Posterior cingulate gyrus (tissue), 11 donors: ENCODE measurements around the gene VAPA.
"Not testable (repeated sequence)": the region's sequence is repeated elsewhere in the genome, so short reads cannot be mapped to it uniquely, and the experiment has no call there.

Experiments
- DNase-seq, 10 donors: peaks; one replicate each; pipeline versions ENCODE4 v3.0.0 to v3.0.0-alpha.2; 2020 to 2021; ENCODE audit warnings: mixed read lengths in 3 of 10
- intact Hi-C: fragments of 100-400 bp; cut with DNase I; formaldehyde crosslinking; loops from one replicate; pipeline ENCODE4 v1.15.1; 2023

The VAPA gene

DNA sequence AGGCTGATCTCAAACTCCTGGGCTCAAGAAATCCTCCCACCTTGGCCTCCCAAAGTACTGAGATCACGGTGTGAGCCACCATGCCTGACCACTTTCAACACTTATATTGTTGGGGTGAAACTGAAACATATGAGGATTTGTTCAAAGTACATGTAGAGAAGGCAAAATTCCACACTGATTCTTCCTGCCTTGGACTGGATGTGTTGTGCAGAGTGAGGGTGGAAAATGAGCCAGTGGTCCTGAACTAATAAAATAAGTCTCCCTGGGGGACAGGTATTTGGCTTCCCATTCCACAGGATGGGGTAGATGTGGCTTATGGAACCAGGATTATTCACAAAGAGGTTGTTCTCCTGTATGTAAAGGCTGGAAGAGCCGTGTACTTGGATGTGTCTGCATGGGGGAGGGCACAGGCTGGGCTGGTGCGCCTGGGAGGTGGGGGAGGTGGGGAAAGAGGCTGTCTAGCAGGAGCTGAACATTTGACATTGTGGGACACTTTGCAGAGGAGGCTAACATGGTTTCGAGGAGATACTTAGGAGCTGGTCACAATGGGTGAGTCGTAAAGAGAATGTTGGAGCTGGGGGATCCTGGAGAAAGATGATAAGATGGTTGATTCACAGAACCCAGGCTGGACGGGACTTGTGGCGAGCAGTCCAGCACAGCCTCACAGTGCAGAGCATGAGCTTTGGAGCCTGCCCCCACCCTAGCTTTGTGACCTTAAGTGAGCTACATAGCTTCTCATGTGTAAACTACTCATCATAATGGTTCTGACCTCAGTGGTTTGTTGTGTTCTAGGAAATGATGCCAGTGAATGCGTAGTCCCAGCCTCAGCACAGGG, 28.4 kb upstream of the VAPA start, which contains the start of gene TXNDC2:
TSS of gene TXNDC2 (plus strand) at position 804 of the 835 bp plus-strand sequence. CDS start 708 bp downstream, outside the sequence.
- DNase-seq = no peak
- intact Hi-C loops = no loop called here

DNA sequence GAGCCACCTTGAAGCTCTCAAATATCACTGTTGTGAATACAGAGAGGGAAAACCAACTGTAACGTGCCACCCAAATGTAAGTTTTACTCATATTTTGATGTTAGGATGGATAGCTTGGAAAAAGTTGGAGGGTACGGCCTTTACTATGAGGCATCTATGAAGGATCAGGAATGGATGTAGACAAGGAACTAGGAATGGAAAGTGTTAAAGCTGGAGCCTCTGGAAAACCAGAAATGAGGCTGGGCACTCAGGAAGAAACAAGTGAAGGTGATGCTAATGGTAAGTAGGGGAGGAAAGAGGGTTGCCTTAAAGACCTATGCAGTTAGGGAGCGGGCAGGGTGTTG, 27.8 kb upstream of the VAPA start:
- intact Hi-C loops = no loop called here
- no peak for DNase-seq

DNA sequence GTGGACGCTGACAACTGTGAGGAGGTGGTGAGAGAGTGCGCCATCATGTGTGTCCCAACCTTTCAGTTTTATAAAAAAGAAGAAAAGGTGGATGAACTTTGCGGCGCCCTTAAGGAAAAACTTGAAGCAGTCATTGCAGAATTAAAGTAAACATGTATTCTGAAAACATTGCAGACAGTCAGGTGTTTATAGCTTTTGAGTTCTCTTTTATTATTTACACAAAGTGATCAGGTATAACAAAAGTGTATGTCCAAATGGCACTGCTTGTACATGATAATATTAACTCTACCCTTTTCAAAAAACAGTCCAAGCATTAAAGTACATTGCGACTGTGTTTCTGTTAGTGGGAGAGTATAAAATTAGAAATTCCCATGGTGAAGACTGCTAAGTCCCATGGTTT, 25.8 kb upstream of the VAPA start:
- intact Hi-C loops = no loop called here

DNA sequence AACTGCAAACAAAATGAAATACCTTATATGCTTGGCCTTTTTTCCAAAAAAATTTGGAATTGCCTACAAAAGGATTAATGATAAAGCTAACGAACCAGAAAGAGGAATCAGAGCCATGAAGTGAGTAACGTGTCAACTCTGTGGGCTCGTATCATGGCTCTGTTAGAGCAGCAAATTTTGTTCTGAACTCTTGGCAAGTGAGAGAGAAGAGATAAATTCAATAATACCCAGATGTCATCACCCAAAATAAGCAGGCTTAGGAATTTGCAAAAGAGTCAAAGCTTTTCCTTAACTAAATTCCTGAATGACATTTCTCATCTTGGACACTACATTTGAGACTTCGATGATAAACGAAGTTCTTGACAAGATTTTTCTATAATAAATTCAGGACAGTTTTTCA, 23.6 kb upstream of the VAPA start:
- DNase-seq = no peak
- intact Hi-C loops = no loop called here

More for the DNA sequence above, 25.8 kb upstream of the VAPA start:
- no peak for DNase-seq

DNA sequence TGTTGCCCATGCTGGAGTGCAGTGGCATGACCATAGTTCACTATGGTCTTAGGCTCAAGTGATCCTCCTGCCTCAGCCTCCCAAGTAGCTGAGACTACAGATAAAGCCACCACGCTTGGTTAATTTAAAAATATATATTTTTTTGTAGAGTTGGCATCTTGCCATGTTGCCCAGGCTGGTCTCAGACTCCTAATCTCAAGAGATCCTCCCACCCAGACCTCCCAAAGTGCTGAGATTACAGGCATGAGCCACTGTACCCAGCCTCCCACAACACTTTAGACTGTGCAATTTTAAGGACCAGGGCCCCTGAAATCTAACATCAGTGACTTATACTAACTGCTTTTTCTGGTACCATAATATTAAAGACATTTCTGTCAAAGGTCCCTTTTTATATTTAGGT, 22.9 kb upstream of the VAPA start:
- intact Hi-C loops = no loop called here
- DNase-seq = no peak

DNA sequence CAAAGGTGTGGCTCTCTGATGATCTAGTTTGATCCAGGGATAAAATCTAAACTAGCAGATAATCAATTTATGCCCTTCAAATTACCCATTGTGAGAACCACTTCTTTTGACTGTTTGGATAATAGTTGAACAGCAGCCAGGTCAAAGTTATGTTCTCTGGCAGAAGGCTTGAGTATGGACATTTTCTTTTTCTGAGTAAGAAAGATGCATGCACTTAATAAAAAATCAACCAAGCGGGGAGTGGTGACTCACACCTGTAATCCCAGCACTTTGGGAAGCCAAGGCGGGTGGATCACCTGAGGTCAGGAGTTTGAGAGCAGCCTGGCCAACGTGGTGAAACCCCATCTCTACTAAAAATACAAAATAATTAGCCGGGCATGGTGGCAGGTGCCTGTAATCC, 22.3 kb upstream of the VAPA start:
- intact Hi-C loops, DNase-seq: not testable (repeated sequence)

DNA sequence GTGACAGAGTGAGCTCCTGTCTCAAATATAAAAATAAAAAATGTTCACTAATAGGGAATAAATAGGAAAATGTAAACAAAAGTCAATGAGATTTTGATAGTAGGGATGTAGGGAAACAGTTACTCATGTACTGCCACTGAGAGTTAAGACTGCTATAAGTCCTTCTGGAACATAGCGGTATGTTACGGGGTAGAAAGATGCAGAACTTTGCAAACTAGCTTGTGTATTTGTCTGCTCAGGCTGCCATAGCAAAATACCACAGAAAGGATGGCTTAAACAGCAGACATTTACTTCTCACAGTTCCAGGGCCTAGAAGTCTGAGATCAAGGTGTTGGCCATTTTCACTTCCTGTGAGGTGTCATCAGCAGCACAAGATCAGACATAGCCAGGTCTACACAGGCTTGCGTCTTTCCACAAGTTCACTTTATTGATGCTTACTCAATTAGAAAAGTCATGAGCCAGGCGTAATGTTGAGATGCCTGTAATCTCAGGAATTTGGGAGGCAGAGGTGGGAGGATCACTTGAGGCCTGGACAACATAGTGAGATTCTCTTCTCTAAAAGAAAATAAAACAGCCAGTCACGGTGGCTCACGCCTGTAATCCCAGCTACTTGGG, 19.3 kb upstream of the VAPA start:
- DNase-seq = no peak
- intact Hi-C loops = no loop called here

DNA sequence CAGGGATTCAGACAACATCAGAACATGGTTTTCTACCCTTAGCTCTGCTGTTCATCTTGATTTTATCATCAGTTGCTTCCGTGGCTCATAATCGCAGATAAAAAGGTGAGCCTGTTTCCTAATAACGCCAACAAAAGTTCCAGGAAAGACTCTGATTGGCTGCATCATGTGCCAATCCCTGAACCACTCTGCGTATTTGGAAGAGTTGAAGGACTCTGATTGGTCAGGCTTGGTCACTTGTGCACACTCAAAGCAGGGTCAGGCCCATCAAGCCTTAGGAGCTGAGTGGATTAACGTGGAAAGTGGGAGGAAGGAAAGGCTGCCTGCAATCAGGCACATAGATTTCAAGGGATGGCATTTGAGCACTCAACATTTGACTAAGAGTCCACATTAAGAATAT, 16.7 kb upstream of the VAPA start:
- intact Hi-C loops = no loop called here
- no peak for DNase-seq

DNA sequence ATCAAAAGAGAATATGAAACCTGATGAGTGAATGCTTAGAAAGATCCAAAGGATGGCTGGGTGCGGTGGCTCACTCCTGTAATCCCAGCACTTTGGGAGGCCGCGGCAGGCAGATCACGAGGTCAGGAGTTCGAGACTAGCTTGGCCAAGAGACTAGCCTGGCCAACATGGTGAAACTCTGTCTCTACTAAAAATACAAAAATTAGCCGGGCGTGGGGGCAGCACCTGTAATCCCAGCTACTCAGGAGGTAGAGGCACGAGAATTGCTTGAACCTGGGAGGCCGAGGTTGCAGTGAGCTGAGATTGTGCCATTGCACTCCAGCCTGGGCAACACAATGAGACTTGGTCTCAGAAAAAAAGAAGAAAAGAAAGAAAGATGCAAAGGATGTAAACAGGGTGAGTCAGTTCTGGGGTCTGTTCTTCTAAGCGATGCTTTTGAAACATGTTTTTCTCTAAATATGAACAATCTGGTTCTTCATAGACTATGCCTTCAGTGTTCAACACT, 16.0 kb upstream of the VAPA start:
- intact Hi-C loops, DNase-seq: not testable (repeated sequence)

DNA sequence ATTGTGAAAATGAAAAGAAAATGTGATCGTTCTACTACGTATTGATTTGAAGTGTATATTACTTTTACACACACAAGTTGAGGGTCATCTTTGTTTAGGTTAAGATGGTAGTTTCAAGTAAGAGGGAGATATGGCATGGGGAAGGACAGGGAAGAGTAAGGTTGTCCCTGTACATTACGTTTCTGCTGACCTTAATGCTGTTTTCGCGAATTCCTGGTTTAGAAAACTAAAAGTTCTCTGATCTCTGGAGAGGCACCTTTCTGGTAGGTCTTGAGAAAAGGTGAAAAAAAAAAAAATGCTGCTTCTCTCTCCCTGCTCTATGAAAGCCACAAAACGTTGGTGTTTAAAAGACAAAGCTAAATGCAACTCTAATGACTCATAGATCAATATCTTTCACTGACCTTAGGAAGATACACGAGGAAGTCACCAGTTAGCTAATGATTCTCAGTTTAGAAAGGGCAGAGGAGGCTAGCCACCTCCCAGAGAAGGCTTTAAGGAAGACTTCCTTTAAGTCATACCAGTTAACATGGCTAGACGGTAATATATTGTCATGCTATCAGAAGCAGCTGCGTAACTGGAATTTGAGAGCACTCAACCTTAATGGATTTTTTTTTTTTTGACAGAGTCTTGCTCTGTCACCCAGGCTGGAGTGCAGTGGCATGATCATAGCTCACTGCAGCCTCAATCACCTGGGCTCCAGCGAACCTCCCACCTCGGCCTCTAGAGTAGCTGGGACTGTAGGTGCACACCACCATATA, 14.8 kb upstream of the VAPA start:
- DNase-seq = no peak

DNA sequence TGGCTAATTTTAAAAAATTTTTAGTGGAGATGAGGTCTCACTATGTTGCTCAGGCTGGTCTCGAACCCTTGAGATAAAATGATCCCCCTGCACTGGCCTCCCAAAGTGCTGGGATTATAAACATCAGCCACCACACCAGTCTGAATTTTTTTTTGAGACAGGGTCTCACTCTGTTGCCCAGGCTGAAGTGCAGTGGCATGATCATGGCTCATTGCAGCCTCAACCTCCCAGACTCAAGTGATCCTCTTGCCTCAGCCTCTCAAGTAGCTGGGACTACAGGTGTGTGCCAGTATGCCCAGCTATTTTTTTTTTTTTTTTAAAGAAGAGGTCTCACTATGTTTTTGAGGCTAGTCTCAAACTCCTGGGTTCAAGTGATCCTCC, 14.3 kb upstream of the VAPA start:
- intact Hi-C loops, DNase-seq: not testable (repeated sequence)

More for the DNA sequence above, 14.8 kb upstream of the VAPA start:
- intact Hi-C loops = no loop called here

DNA sequence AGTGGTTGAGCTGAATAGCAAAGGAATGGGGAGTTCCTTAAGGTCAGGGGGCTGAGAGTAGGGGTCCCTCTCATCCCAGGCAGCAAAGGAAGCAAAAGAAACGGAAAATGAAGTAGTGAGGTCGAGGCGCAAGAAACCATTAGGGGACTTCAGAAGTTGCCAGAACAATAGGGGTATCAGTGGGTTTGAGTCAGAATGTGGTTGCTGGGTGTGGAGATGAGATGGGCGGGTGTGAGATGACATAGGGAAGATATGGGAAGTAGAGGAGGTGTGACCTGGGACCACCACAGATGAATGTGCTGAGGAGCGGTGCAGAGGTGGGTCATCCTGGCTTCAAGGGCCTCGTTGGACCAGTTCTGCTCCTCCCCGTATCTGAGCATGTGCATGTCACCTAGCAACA, 13.1 kb upstream of the VAPA start:
- intact Hi-C loops = no loop called here
- no peak for DNase-seq

DNA sequence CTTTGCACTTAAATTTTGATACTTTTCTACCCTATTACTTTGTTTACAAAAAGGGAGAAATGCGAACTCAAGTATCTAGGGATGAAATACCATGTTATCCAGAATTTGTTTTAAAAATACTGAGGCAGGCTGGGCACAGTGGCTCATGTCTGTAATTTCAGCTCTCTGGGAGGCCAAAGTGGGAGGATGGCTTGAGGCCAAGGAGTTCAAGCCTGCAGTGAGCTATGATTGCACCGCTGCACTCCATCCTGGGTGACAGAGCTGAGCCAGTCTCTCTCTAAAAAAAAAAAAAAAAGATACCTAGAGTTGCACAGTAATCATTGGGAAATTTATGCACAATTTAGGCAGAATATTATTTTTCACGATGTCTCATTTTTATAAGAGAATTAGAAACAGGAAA, 12.4 kb upstream of the VAPA start:
- no peak for DNase-seq
- intact Hi-C loops = no loop called here

DNA sequence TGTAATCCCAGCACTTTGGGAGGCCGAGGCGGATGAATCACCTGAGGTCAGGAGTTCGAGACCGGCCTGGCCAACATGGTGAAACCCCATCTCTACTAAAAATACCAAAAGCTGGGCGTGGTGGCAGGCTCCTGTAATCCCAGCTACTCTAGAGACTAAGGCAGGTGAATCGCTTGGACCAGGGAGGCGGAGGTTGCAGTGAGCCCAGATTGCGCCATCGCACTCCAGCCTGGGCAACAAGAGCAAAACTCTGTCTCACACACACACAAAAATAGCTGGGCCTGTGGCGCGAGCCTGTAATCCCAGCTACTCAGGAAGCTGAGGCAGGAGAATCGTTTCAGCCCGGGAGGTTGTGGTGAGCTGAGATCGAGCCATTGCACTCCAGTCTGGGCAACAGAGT, 11.6 kb upstream of the VAPA start:
- DNase-seq, intact Hi-C loops: not testable (repeated sequence)

DNA sequence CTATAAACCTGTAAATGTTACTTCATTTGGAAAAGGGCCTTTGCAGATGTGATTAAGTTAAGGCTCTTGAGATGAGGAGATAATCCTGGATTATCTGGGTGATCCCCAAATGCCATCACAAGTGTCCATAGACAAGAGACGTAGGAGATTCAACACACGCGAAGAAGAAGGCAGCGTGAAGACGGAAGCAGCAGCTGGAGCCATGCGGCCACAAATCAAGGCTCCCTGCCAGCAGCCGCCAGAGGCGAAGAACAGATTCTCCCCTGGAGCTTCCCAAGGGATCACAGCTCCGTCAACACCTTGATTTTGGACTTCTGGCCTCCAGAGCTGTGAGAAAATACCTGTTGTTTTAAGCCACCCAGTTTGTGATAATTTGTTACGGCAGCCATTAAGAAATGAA, 11.0 kb upstream of the VAPA start:
- DNase-seq = no peak
- intact Hi-C loops = no loop called here

DNA sequence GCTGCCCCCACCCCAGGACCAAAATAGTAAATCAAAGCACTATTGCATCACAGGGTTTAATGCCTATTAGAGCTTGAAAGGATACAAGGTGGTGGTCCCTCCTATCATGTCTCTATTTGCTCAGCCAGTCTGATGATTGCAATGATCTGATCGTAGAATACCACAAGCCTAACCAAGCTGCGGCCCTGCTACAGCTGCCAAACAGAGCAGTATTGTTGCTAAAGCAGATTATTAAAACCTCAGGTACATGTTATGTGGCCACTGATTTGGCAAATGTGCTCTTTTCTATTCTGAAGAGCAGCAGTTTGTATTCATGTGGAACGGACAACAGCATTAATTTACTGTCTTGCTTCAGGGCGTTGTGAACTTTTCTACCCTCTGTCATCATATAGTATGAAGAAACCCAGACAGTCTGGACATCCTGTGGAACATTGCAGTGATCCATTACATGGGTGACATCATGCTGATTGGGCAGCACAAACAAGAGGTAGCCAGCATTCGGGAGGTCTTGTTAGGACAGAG, 8.4 kb upstream of the VAPA start:
- DNase-seq = no peak
- intact Hi-C loops = no loop called here

DNA sequence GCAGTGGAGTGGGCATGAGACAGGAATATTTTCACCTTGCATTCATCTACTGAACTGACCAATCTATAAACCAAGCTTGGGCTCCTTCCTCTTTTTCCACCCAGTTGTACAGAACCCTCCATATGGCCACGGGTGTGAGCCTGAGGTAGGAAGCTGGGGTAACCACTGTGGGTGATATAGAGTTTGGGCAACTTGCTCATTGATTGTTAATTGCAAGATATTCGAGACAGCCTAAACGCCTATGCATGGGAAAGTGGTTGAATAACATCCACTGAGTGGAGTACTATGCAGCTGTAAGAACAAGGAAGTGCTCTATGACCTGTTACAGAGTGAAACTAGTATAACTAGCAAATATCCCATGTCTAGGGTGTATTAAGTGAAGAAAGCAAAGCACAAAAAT, 7.3 kb upstream of the VAPA start:
- intact Hi-C loops = no loop called here
- no peak for DNase-seq

DNA sequence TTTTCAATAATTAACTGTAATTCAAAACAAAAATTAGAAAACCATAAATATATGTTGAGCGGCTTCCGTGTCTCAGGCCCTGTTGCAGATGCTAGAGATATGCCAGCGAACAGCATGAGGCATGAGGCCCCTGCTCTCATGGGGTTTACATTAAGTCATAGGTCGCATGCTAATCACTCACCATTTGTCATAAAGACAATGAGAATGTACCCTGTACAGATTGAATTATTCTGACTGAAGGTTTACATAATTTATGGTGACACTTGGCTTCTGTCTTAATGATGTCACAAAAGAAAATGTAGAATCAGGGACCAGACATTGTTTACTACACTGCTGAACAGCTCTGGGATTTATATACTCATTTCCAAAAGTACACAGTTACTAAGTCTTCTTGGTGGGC, 5.9 kb upstream of the VAPA start:
- DNase-seq = no peak
- intact Hi-C loops = no loop called here

DNA sequence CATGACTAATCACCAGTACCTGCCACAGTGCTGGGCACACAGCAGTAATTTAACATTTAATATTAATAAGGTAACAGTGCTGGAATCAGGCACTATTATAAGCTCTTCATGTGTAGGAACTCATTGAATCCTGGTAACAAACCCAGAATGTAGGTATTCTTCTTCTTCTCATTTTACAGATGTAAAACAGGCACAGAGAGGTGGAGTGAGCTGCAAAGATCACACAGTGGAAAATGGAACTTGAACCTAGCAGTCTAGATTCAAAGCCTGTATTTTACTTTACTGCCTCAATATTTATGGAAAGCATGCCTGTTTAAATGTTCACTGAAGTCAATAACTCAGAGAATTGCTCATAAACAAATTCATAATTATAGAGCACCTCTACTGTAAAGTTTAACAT, 3.7 kb upstream of the VAPA start:
- no peak for DNase-seq
- intact Hi-C loops = loop anchor here (10.0 kb wide), 2 partner anchors 105 to 225 kb away; no protein-coding TSS in a partner anchor

DNA sequence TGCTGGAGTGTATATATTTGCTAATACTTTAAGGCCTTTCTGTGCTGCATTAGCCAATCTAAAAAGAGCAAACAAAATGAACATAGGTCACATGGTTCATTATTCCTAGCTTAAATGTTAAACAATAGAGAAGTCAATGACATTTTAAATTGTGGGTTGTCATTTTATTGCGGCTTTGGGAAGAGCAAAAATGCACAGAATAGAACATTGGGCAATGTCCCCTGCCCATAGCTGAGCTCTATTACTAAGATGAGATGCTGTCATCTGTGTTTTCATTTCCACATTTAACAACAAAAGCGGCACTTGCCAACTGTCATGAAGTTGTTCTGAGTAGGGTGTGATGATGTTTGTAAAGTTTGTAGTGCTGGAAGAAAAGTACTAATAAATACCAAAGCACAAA, 3.2 kb upstream of the VAPA start:
- no peak for DNase-seq
- intact Hi-C loops = loop anchor here (10.0 kb wide), 2 partner anchors 106 to 226 kb away; no protein-coding TSS in a partner anchor

DNA sequence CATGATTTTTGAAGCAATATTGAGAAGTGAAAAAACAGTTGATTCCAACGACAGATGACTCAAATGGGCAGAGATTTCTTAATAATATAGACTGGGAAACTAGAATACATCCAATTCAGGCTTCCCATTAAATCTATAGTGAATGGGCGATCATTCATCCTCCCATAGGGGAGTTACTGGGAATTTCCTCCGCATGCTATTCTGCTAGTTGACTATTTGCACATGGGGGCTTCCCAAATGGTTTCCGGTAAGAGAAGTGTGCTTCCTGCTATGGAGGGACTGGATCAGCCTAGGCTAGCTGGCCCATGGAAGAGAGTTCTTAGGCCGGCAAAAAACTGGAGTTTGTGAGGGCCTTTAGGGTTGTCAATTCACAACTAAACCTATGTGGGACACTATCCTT, 2.6 kb upstream of the VAPA start:
- intact Hi-C loops = loop anchor here (10.0 kb wide), 2 partner anchors 106 to 226 kb away; no protein-coding TSS in a partner anchor
- no peak for DNase-seq
